Bronchial epithelial cell (primary cell): ENCODE data around the gene NRXN3. TPM values are rescaled to one million over a fixed set of nuclear protein-coding genes. Genes with fewer than 3 reads are reported as not detected.
A peak's percentile ranks its signal among the peaks of the same experiment; 100 is the strongest.

Experiments used
- DNase-seq: peaks from one replicate; pipeline ENCODE4 v3.0.0-alpha.2; 2010; ENCODE audit warnings: low read depth
- FAIRE-seq: peaks from 2 replicates; lab custom pipeline; 2011; peaks lifted over from hg19 to GRCh38; lab: Jason Lieb, UNC
- H3K27me3 ChIP-seq: 2 replicates; pipeline ENCODE4 v1.5.1; 2011; ENCODE audit warnings: low read length; ENCODE audit not compliant: control insufficient read depth, insufficient read depth
- H3K36me3 ChIP-seq: 2 replicates; pipeline ENCODE4 v1.5.1; 2011; ENCODE audit warnings: low read length; ENCODE audit not compliant: control insufficient read depth, insufficient read depth
- H3K4me3 ChIP-seq: 2 replicates; pipeline ENCODE4 v1.5.1; 2011; ENCODE audit warnings: mild to moderate bottlenecking, low read depth, low read length, control low read depth
- total RNA-seq: library from RNA; depleted of rRNA; stranded (reverse); fragments of >200 nt; gene quantifications from 2 replicates; pipeline ENCODE4 v1.2.1, GENCODE V29; 2014
- TF ChIP-seq, protein P1 (sequence below): IDR thresholded peaks from 2 replicates; pipeline ENCODE4 v1.5.1; 2011; ENCODE audit warnings: mild to moderate bottlenecking, moderate library complexity, low read length, control low read depth, inconsistent platforms; ENCODE audit not compliant: insufficient read depth, severe bottlenecking

Gene NRXN3
- total RNA-seq, 1 donor from 2014 or later: under 0.01 TPM

GRCh38 chr14:79580906-79581305 is 1410.7 kb downstream of the NRXN3 start:
- FAIRE-seq: no peak
- Histone ChIP-seq H3K4me3 (no peak overlapping the region), H3K36me3 (no peaks in the 10 kb centered on the region), H3K27me3 (no peaks in the 10 kb centered on the region)
- TF ChIP-seq, protein P1, sequence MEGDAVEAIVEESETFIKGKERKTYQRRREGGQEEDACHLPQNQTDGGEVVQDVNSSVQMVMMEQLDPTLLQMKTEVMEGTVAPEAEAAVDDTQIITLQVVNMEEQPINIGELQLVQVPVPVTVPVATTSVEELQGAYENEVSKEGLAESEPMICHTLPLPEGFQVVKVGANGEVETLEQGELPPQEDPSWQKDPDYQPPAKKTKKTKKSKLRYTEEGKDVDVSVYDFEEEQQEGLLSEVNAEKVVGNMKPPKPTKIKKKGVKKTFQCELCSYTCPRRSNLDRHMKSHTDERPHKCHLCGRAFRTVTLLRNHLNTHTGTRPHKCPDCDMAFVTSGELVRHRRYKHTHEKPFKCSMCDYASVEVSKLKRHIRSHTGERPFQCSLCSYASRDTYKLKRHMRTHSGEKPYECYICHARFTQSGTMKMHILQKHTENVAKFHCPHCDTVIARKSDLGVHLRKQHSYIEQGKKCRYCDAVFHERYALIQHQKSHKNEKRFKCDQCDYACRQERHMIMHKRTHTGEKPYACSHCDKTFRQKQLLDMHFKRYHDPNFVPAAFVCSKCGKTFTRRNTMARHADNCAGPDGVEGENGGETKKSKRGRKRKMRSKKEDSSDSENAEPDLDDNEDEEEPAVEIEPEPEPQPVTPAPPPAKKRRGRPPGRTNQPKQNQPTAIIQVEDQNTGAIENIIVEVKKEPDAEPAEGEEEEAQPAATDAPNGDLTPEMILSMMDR: no peak
- no peak for DNase-seq

- no peak for FAIRE-seq
Observed at GRCh38 chr14:79581912-79582576, 1411.9 kb downstream of the NRXN3 start.

GRCh38 chr14:79583738-79584408 is 1413.7 kb downstream of the NRXN3 start:
- TF ChIP-seq, protein P1: no peak
- peak; percentile 50 for DNase-seq
- Histone ChIP-seq H3K4me3 (no peak overlapping the region), H3K36me3 (no peaks in the 10 kb centered on the region), H3K27me3 (no peaks in the 10 kb centered on the region)
- FAIRE-seq: no peak

More at GRCh38 chr14:79581912-79582576, 1411.9 kb downstream of the NRXN3 start:
- DNase-seq: peak; percentile 46
- Histone ChIP-seq H3K36me3 (no peaks in the 10 kb centered on the region), H3K4me3 (no peak overlapping the region), H3K27me3 (no peaks in the 10 kb centered on the region)
- TF ChIP-seq, protein P1: no peak

- TF ChIP-seq, protein P1: peak; percentile 16
- no peak overlapping the region for H3K4me3 ChIP-seq
- no peak for FAIRE-seq
- DNase-seq: peak; percentile 90
- no peaks in the 10 kb centered on the region for H3K36me3 ChIP-seq
- H3K27me3 ChIP-seq: no peaks in the 10 kb centered on the region
Observed at GRCh38 chr14:79584679-79585078, 1414.5 kb downstream of the NRXN3 start.

GRCh38 chr14:79585845-79586244 is 1415.7 kb downstream of the NRXN3 start:
- no peaks in the 10 kb centered on the region for H3K27me3 ChIP-seq
- TF ChIP-seq, protein P1: no peak
- H3K36me3 ChIP-seq: no peaks in the 10 kb centered on the region
- FAIRE-seq (no peak), DNase-seq (no peak)
- H3K4me3 ChIP-seq: no peak overlapping the region
